GM12878 (cell line): Measurements from ENCODE around the gene MRPL20. TPM values are rescaled to one million over a fixed set of nuclear protein-coding genes. Genes with fewer than 3 reads are reported as not detected.

Experiments
- ATAC-seq: fragments of 200-7000 bp; cut with Tn5 transposase; 3 replicates; pipeline ENCODE4 v1.9.1; 2020; ENCODE audit warnings: mild to moderate bottlenecking, moderate library complexity
- BruUV-seq: library from RNA; stranded (reverse); fragments of 400-500 nt; replicated peaks from 2 replicates; lab custom pipeline; 2021; lab: Mats Ljungman, UMichigan
- CTCF ChIA-PET: fragments of 300-600 bp; sonication (Branson Sonifier 250); formaldehyde crosslinking; extraction: SDS; loops from one replicate; lab custom pipeline; 2021; ENCODE audit warnings: inconsistent platforms; lab: Yijun Ruan, JAX
- POLR2A ChIA-PET: fragments of 350-600 bp; formaldehyde crosslinking; extraction: SDS; loops from one replicate; lab custom pipeline; 2021; ENCODE audit warnings: inconsistent platforms; lab: Charles Lee
- RAD21 ChIA-PET: fragments of 300-600 bp; sonication (Branson Sonifier 250); formaldehyde crosslinking; loops from one replicate; lab custom pipeline; 2023; ENCODE audit warnings: antibody characterized with exemption; ENCODE audit not compliant: unreplicated experiment; lab: Charles Lee
- SMC1A ChIA-PET: fragments of 300-600 bp; sonication (Branson Sonifier 250); formaldehyde crosslinking; loops from one replicate; lab custom pipeline; 2023; ENCODE audit not compliant: unreplicated experiment, uncharacterized antibody; lab: Charles Lee
- DNase-seq: peaks from one replicate; pipeline ENCODE4 v3.0.0-alpha.2; 2011; ENCODE audit warnings: low read depth, low spot score
- FAIRE-seq: peaks from 3 replicates; lab custom pipeline; 2011; peaks lifted over from hg19 to GRCh38; lab: Jason Lieb, UNC
- H2AFZ ChIP-seq: 2 replicates; pipeline ENCODE4 v1.6.0; 2011; ENCODE audit warnings: low read depth, low read length, control low read depth; ENCODE audit not compliant: control insufficient read depth
- H3K27ac ChIP-seq: 2 replicates; pipeline ENCODE4 v1.5.1; 2011; ENCODE audit warnings: control low read depth; ENCODE audit not compliant: control insufficient read depth, insufficient read depth
- H3K27me3 ChIP-seq, 2 experiments: replicated peaks in 1 of 2; 2 replicates each; pipeline versions ENCODE4 v1.6.0 to v1.6.1; 2011; ENCODE audit warnings: low read length in 1 of 2; ENCODE audit not compliant: control insufficient read depth in 2 of 2, insufficient read depth in 2 of 2
- H3K36me3 ChIP-seq, 2 experiments: 2 replicates each; pipeline ENCODE4 v1.5.1; 2011; ENCODE audit warnings: low read length in 1 of 2; ENCODE audit not compliant: control insufficient read depth in 2 of 2, insufficient read depth in 2 of 2
- H3K4me1 ChIP-seq: 2 replicates; pipeline ENCODE4 v1.6.1; 2011; ENCODE audit warnings: mild to moderate bottlenecking, low read length, moderate library complexity, mixed read lengths; ENCODE audit not compliant: control insufficient read depth, insufficient read depth
- H3K4me2 ChIP-seq: 2 replicates; pipeline ENCODE4 v1.6.0; 2011; ENCODE audit warnings: control low read depth; ENCODE audit not compliant: control insufficient read depth, insufficient read depth
- H3K4me3 ChIP-seq: fragments of 200-600 bp; sonication (generic); 2 replicates; pipeline ENCODE4 v1.5.1; 2016
- H3K79me2 ChIP-seq: 2 replicates; pipeline ENCODE4 v1.6.0; 2011; ENCODE audit warnings: low read length; ENCODE audit not compliant: control insufficient read depth, insufficient read depth
- H3K9ac ChIP-seq: 2 replicates; pipeline ENCODE4 v1.8.0; 2011; ENCODE audit warnings: low read length, control low read depth, mixed read lengths; ENCODE audit not compliant: control insufficient read depth, insufficient read depth
- H3K9me3 ChIP-seq: replicated peaks from 3 replicates; pipeline ENCODE4 v1.5.1; 2011; ENCODE audit warnings: mild to moderate bottlenecking, low read length; ENCODE audit not compliant: control insufficient read depth, insufficient read depth
- H4K20me1 ChIP-seq: 2 replicates; pipeline ENCODE4 v1.6.0; 2011; ENCODE audit not compliant: control insufficient read depth, insufficient read depth
- CEBPB ChIP-seq, 2 experiments: fragments of 150-350 bp in 1 of 2; IDR thresholded peaks; 2 replicates each; pipeline ENCODE4 v1.6.1; 2012 to 2014; ENCODE audit warnings: low read depth in 2 of 2, low read length in 2 of 2, borderline replicate concordance in 1 of 2, inconsistent platforms in 1 of 2
- CHD2 ChIP-seq: IDR thresholded peaks from 2 replicates; pipeline ENCODE4 v1.6.1; 2011; ENCODE audit warnings: low read depth, low read length, improper control_type of control experiment, borderline replicate concordance
- E2F4 ChIP-seq: IDR thresholded peaks from 2 replicates; pipeline ENCODE4 v1.6.1; 2012; ENCODE audit warnings: low read depth, low read length, improper control_type of control experiment
- EZH2 ChIP-seq: IDR thresholded peaks from 2 replicates; pipeline ENCODE4 v1.6.1; 2012; ENCODE audit warnings: low read depth, mild to moderate bottlenecking, control low read depth, inconsistent platforms, low read length, borderline replicate concordance; ENCODE audit not compliant: control insufficient read depth
- GABPA ChIP-seq: IDR thresholded peaks from 2 replicates; pipeline ENCODE4 v1.6.1; 2014; ENCODE audit warnings: antibody characterized with exemption, low read depth, mild to moderate bottlenecking, inconsistent platforms
- GATAD2B ChIP-seq: fragments of 450-650 bp; conservative IDR thresholded peaks from 2 replicates; pipeline ENCODE4 v1.6.1; 2017; ENCODE audit warnings: low read depth, mild to moderate bottlenecking, moderate library complexity
- HDAC2 ChIP-seq: fragments of 200-600 bp; sonication (generic); IDR thresholded peaks from 2 replicates; pipeline ENCODE4 v1.6.1; 2017
- KAT2A ChIP-seq: conservative IDR thresholded peaks from 2 replicates; pipeline ENCODE4 v1.6.1; 2011; ENCODE audit warnings: low read depth, low read length; ENCODE audit not compliant: control insufficient read depth
- NBN ChIP-seq: fragments of 450-650 bp; IDR thresholded peaks from 2 replicates; pipeline ENCODE4 v1.6.1; 2016
- NFIC ChIP-seq: IDR thresholded peaks from 2 replicates; pipeline ENCODE4 v1.6.1; 2012; ENCODE audit warnings: low read depth, mild to moderate bottlenecking, inconsistent platforms, low read length, moderate library complexity
- NFXL1 ChIP-seq: fragments of 450-650 bp; IDR thresholded peaks from 2 replicates; pipeline ENCODE4 v1.6.1; 2017; ENCODE audit warnings: antibody characterized with exemption, mild to moderate bottlenecking, borderline replicate concordance
- NRF1 ChIP-seq: conservative IDR thresholded peaks from 2 replicates; pipeline ENCODE4 v1.6.1; 2011; ENCODE audit warnings: mild to moderate bottlenecking, low read depth, low read length, improper control_type of control experiment
- POLR2AphosphoS5 ChIP-seq: IDR thresholded peaks from 2 replicates; pipeline ENCODE4 v1.6.1; 2011; ENCODE audit warnings: mild to moderate bottlenecking, low read length, inconsistent platforms
- RUNX3 ChIP-seq: IDR thresholded peaks from 2 replicates; pipeline ENCODE4 v1.6.1; 2012; ENCODE audit warnings: low read length, inconsistent platforms
- STAT1 ChIP-seq: fragments of 450-650 bp; conservative IDR thresholded peaks from 2 replicates; pipeline ENCODE4 v1.6.1; 2014; ENCODE audit warnings: antibody characterized with exemption, mild to moderate bottlenecking
- SUPT20H ChIP-seq: IDR thresholded peaks from 2 replicates; pipeline ENCODE4 v1.6.1; 2011; ENCODE audit warnings: low read depth, mild to moderate bottlenecking, low read length, moderate library complexity, borderline replicate concordance; ENCODE audit not compliant: control insufficient read depth
- YY1 ChIP-seq: IDR thresholded peaks from 2 replicates; pipeline ENCODE4 v1.6.1; 2011; ENCODE audit warnings: low read depth, mild to moderate bottlenecking, low read length
- WGBS: methylation state at CpG from one replicate; pipeline ENCODE4 v1.1.6; 2016; ENCODE audit warnings: low lambda C conversion rate; ENCODE audit not compliant: insufficient replicate concordance, insufficient coverage; ENCODE audit errors: missing lambda C conversion rate; 5-methylcytosine and 5-hydroxymethylcytosine counted together
- in situ Hi-C: fragments of 300-500 bp; cut with MboI; formaldehyde crosslinking; loops from 9 replicates; pipeline ENCODE4 v1.14.3; 2018; ENCODE audit warnings: mixed read lengths
- intact Hi-C: fragments of 100-400 bp; cut with micrococcal nuclease; formaldehyde crosslinking; loops from one replicate; pipeline ENCODE4 v1.14.2; 2022; ENCODE audit not compliant: unreplicated experiment
- polyA plus RNA-seq, 11 experiments: library from polyadenylated mRNA; depleted of rRNA in 4 of 11; unstranded in 6 of 11; stranded (reverse) in 5 of 11; fragments of >200 nt; fragmentation: Nextera tagmentation in 4 of 11; fragmentation: Illumina TruSeq in 1 of 11; extraction: Ambion mirVana in 4 of 11; extraction: Trizol in 1 of 11; gene quantifications; 1 replicate in 1 of 11; 2 replicates in 10 of 11; pipeline versions ENCODE4 v1.2.1 to v1.2.3, GENCODE V29; 2011 to 2016; ENCODE audit warnings: inconsistent platforms in 2 of 11, missing spikeins in 2 of 11, low read depth in 1 of 11
- total RNA-seq, 4 experiments: library from RNA; depleted of rRNA in 3 of 4; stranded (reverse); fragments of >200 nt in 3 of 4; fragmentation: Illumina TruSeq in 1 of 4; extraction: Trizol in 1 of 4; gene quantifications; 2 replicates each; pipeline versions ENCODE4 v1.2.1 to v1.2.3, GENCODE V29; 2013 to 2021
- TF ChIP-seq, protein P1 (sequence below): fragments of 450-650 bp; IDR thresholded peaks from 2 replicates; pipeline ENCODE4 v1.6.1; 2017; ENCODE audit warnings: mild to moderate bottlenecking, moderate library complexity
- TF ChIP-seq, protein P2 (sequence below): fragments of 450-650 bp; IDR thresholded peaks from 2 replicates; pipeline ENCODE4 v1.6.1; 2014; ENCODE audit warnings: mild to moderate bottlenecking

The MRPL20 gene
- total and polyA plus RNA-seq, 10 of the 15 experiments (the other 5 are each of a cell fraction or from before 2014, with no cell fraction given), result 129 to 525 (median 255) TPM

DNA sequence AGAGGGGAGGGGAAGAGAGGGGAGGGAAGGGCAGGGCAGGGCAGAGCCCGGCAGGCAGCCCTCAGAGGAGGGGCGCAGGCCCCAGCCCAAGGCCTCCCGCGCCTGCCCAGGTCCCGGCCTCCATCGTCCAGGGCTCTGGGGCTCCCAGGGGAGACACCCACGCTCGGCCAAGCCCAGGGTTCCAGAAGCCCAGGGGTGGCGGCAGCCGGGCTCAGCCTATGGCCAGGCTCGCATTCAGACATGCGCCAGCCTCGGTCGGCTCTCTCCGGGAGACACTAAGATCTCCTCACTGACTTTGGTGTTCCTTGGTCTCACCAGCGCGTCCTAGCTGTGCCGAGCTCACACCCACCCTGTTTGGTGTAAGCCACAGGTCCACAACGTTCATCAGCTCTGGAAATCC, 21.1 kb upstream of the MRPL20 start:
- ChIA-PET SMC1A (no interaction called here), RAD21 (no interaction called here), POLR2A (no interaction called here), CTCF (interaction anchor here (1.7 kb wide), 1 partner anchor 10 kb away, joined by 5 read pairs; no protein-coding TSS in a partner anchor)
- Histone ChIP-seq H3K4me3 (no peak overlapping the region), H4K20me1 (no peaks in the 10 kb centered on the region), H3K27me3 (peaks cover 0 to 2% of the 10 kb centered on the region in 2 experiments; a peak in 2 of 4 replicates), H3K9ac (no peak overlapping the region), H3K36me3 (no peaks in the 10 kb centered on the region), H2AFZ (no peak overlapping the region), H3K9me3 (no peaks in the 10 kb centered on the region), H3K4me2 (no peak overlapping the region), H3K79me2 (no peaks in the 10 kb centered on the region), H3K27ac (no peak overlapping the region), H3K4me1 (no peaks in the 10 kb centered on the region)
- in situ Hi-C loops (no loop called here), intact Hi-C loops (no loop called here)
- TF ChIP-seq E2F4 (no peak), SUPT20H (no peak), NFIC (no peak), NBN (no peak), NFXL1 (no peak), POLR2AphosphoS5 (no peak), HDAC2 (no peak), RUNX3 (no peak), GABPA (no peak), CHD2 (no peak), STAT1 (no peak), GATAD2B (no peak), KAT2A (no peak), NRF1 (no peak), CEBPB (IDR thresholded peaks at IDR 0.05; ENCODE audit: borderline replicate concordance in 1 of 2, low read depth in 2 of 2, low read length in 2 of 2) (no peak), YY1 (no peak), EZH2 (no peak)
- TF ChIP-seq, protein P1, sequence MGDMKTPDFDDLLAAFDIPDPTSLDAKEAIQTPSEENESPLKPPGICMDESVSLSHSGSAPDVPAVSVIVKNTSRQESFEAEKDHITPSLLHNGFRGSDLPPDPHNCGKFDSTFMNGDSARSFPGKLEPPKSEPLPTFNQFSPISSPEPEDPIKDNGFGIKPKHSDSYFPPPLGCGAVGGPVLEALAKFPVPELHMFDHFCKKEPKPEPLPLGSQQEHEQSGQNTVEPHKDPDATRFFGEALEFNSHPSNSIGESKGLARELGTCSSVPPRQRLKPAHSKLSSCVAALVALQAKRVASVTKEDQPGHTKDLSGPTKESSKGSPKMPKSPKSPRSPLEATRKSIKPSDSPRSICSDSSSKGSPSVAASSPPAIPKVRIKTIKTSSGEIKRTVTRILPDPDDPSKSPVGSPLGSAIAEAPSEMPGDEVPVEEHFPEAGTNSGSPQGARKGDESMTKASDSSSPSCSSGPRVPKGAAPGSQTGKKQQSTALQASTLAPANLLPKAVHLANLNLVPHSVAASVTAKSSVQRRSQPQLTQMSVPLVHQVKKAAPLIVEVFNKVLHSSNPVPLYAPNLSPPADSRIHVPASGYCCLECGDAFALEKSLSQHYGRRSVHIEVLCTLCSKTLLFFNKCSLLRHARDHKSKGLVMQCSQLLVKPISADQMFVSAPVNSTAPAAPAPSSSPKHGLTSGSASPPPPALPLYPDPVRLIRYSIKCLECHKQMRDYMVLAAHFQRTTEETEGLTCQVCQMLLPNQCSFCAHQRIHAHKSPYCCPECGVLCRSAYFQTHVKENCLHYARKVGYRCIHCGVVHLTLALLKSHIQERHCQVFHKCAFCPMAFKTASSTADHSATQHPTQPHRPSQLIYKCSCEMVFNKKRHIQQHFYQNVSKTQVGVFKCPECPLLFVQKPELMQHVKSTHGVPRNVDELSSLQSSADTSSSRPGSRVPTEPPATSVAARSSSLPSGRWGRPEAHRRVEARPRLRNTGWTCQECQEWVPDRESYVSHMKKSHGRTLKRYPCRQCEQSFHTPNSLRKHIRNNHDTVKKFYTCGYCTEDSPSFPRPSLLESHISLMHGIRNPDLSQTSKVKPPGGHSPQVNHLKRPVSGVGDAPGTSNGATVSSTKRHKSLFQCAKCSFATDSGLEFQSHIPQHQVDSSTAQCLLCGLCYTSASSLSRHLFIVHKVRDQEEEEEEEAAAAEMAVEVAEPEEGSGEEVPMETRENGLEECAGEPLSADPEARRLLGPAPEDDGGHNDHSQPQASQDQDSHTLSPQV, result no peak
- TF ChIP-seq, protein P2, sequence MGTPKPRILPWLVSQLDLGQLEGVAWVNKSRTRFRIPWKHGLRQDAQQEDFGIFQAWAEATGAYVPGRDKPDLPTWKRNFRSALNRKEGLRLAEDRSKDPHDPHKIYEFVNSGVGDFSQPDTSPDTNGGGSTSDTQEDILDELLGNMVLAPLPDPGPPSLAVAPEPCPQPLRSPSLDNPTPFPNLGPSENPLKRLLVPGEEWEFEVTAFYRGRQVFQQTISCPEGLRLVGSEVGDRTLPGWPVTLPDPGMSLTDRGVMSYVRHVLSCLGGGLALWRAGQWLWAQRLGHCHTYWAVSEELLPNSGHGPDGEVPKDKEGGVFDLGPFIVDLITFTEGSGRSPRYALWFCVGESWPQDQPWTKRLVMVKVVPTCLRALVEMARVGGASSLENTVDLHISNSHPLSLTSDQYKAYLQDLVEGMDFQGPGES, result no peak
- 50% methylated on average over 18 of the region's 19 CpGs for WGBS
- DNase-seq (no peak), ATAC-seq (no peak), FAIRE-seq (no peak)
- BruUV-seq, result no TSS peak
